ENCODE measurements around the gene ATN1. TPM values are rescaled to one million over a fixed set of nuclear protein-coding genes. Genes with fewer than 3 reads are reported as not detected.

Gene ATN1
- total and polyA plus RNA-seq, 2 of the 8 experiments (the other 6 are each of a cell fraction or from before 2014, with no cell fraction given): 20.6 to 73.4 TPM

DNA sequence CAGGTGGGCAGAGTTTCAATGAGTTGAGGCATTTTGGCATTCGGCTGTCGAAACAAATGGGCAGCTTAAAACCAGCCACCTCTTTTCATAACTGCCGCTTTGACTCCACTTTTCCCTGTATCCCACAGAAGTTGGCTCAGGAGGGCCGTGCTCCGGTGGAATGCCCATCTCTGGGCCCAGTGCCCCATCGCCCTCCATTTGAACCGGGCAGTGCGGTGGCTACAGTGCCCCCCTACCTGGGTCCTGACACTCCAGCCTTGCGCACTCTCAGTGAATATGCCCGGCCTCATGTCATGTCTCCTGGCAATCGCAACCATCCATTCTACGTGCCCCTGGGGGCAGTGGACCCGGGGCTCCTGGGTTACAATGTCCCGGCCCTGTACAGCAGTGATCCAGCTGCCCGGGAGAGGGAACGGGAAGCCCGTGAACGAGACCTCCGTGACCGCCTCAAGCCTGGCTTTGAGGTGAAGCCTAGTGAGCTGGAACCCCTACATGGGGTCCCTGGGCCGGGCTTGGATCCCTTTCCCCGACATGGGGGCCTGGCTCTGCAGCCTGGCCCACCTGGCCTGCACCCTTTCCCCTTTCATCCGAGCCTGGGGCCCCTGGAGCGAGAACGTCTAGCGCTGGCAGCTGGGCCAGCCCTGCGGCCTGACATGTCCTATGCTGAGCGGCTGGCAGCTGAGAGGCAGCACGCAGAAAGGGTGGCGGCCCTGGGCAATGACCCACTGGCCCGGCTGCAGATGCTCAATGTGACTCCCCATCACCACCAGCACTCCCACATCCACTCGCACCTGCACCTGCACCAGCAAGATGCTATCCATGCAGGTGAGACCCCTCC lies 10.8 kb downstream of the ATN1 start:
- FAIRE-seq: no peak
- 91% methylated on average over 31 of the region's 32 CpGs; no CpG with 5 or more reads in 1 of the 2 experiments for WGBS, 2 experiments (ENCODE audit: extremely low coverage in 1 of 2, insufficient coverage in 1 of 2, insufficient read length in 1 of 2, insufficient replicate concordance in 2 of 2, low coverage in 1 of 2, low lambda C conversion rate in 2 of 2, missing lambda C conversion rate in 1 of 2)
- H4K91ac ChIP-seq (replicated peaks; ENCODE audit: insufficient read length, low read length): peak overlapping the region; percentile 82
- TF ChIP-seq GTF2F1 (IDR thresholded peaks at IDR 0.05; ENCODE audit: borderline replicate concordance, low read depth, low read length): no peak
- TF ChIP-seq POLR2AphosphoS5 (IDR thresholded peaks at IDR 0.05; ENCODE audit: low read depth, low read length): peak; percentile 80; the same call in 1 of the 2 replicates
- TF ChIP-seq POLR2A (IDR thresholded peaks at IDR 0.05; ENCODE audit: control extremely low read depth in 1 of 2, low read depth in 2 of 2, low read length in 2 of 2): peak in 1 of 2 experiments; percentile 20; a peak in 2 of 3 replicates
- TF ChIP-seq POU5F1 (IDR thresholded peaks at IDR 0.05; ENCODE audit: low read depth, low read length): no peak
- TF ChIP-seq KDM4A (IDR thresholded peaks at IDR 0.05; ENCODE audit: low read depth, low read length, severe bottlenecking): no peak
- no peak for TF ChIP-seq NANOG (IDR thresholded peaks at IDR 0.05; ENCODE audit: insufficient read depth, low read depth, low read length, poor library complexity, severe bottlenecking)
- no peak for TF ChIP-seq RBBP5 (IDR thresholded peaks at IDR 0.05; ENCODE audit: borderline replicate concordance, low read depth, low read length)
- TF ChIP-seq SP4 (IDR thresholded peaks at IDR 0.05; ENCODE audit: low read length): no peak
- no peak for TF ChIP-seq SP1 (IDR thresholded peaks at IDR 0.05; ENCODE audit: low read depth, low read length)
- no peak for TF ChIP-seq GABPA (IDR thresholded peaks at IDR 0.05; ENCODE audit: borderline replicate concordance, insufficient read depth, low read length)
- TF ChIP-seq SUZ12 (IDR thresholded peaks at IDR 0.05; ENCODE audit: low read length): no peak
- no peak for TF ChIP-seq BACH1 (IDR thresholded peaks at IDR 0.05; ENCODE audit: low read length)

More for the DNA sequence above, 10.8 kb downstream of the ATN1 start:
- ChIA-PET POLR2A (ENCODE audit: partially characterized antibody) (interaction anchor here (0.9 to 44.0 kb wide), 12 partner anchors 4 to 246 kb away, joined by 3 to 1596 read pairs (median 4); partner anchors contain the start of genes ATN1, C12orf57, CDCA3 and EMG1), CTCF (ENCODE audit: partially characterized antibody) (interaction anchor here (0.9 to 20.2 kb wide), 18 partner anchors 13 to 184 kb away, joined by 3 to 253 read pairs (median 4); partner anchors contain the start of genes ATN1, LPCAT3, SPSB2 and TPI1)
- Histone ChIP-seq H3K23ac (ENCODE audit: insufficient read length) (no peak overlapping the region), H3K4ac (replicated peaks; ENCODE audit: insufficient read length, low read depth, low read length) (peak overlapping the region; percentile 39), H3K27me3 (replicated peaks in 1 of 4; ENCODE audit: control insufficient read depth in 3 of 4, extremely low read depth in 1 of 4, insufficient read depth in 3 of 4, low read length in 3 of 4) (no peaks in the 10 kb centered on the region), H3K79me1 (ENCODE audit: low read depth, low read length) (peaks cover 5% of the 10 kb centered on the region; the same call in 1 of the 2 replicates), H3K4me2 (ENCODE audit: insufficient read depth in 1 of 2, low read depth in 2 of 2, low read length in 2 of 2) (peak overlapping the region; percentile 46 to 71), H3K4me1 (replicated peaks in 1 of 4; ENCODE audit: control insufficient read depth in 3 of 4, insufficient read depth in 4 of 4, low read length in 3 of 4) (peaks cover 0 to 18% (median 5%) of the 10 kb centered on the region in 4 experiments; a peak in 6 of 7 replicates), H2AFZ (ENCODE audit: low read length) (no peak overlapping the region), H4K20me1 (replicated peaks in 1 of 2; ENCODE audit: control insufficient read depth in 1 of 2, insufficient read depth in 2 of 2, low read length in 2 of 2) (peaks cover 4 to 5% of the 10 kb centered on the region in 2 experiments), H3K4me3 (ENCODE audit: extremely low read depth in 1 of 4, insufficient read depth in 2 of 4, low read depth in 3 of 4, low read length in 4 of 4) (peak overlapping the region; percentile 21 to 69 (median 53)), H3K56ac (replicated peaks; ENCODE audit: insufficient read length, low read depth, low read length) (no peak overlapping the region), H2BK12ac (ENCODE audit: low read depth, low read length) (peak overlapping the region; percentile 68; the same call in 1 of the 2 replicates), H3K14ac (ENCODE audit: insufficient read length) (no peak overlapping the region), H4K8ac (ENCODE audit: extremely low read depth, insufficient read depth, low read length) (peak overlapping the region; percentile 68), H2AK5ac (ENCODE audit: low read depth, low read length) (peak overlapping the region; percentile 60; the same call in 1 of the 2 replicates), H3K9ac (replicated peaks in 1 of 4; ENCODE audit: extremely low read depth in 1 of 4, low read depth in 3 of 4, low read length in 3 of 4) (peak overlapping the region in 3 of 4 experiments; percentile 9 to 67 (median 56); a peak in 5 of 7 replicates), H3K23me2 (ENCODE audit: low read depth, low read length) (peaks cover 4% of the 10 kb centered on the region; the same call in 1 of the 2 replicates), H4K5ac (ENCODE audit: insufficient read length, low read depth, low read length) (peak overlapping the region; percentile 69), H3K36me3 (ENCODE audit: control insufficient read depth in 2 of 4, insufficient read depth in 4 of 4, low read length in 3 of 4) (peaks cover 14 to 42% (median 29%) of the 10 kb centered on the region in 4 experiments), H2BK5ac (ENCODE audit: low read depth, low read length) (peak overlapping the region; percentile 79), H2BK15ac (ENCODE audit: low read length) (no peak overlapping the region), H2BK20ac (ENCODE audit: low read length) (no peak overlapping the region), H3K18ac (ENCODE audit: extremely low read depth, low read length) (peak overlapping the region; percentile 85), H3K27ac (ENCODE audit: low read depth, low read length) (peak overlapping the region; percentile 90), H3K9me3 (ENCODE audit: insufficient read depth in 2 of 2, low read depth in 1 of 2, low read length in 1 of 2) (no peaks in the 10 kb centered on the region), H2BK120ac (replicated peaks; ENCODE audit: low read depth, low read length) (peak overlapping the region; percentile 25), H3K79me2 (ENCODE audit: control insufficient read depth in 1 of 2, insufficient read depth in 2 of 2, low read length in 2 of 2) (no peaks in the 10 kb centered on the region)
- DNase-seq (ENCODE audit: low read depth in 1 of 2, low spot score in 2 of 2): no peak

Measured in H1 (cell line).